GM21381 (cell line): ENCODE measurements around the gene CDK14.

Source experiments
- ATAC-seq: cut with Tn5 transposase; IDR thresholded peaks from one replicate; pipeline ENCODE4 v1.9.1; 2021; ENCODE audit warnings: mild to moderate bottlenecking, moderate library complexity; ENCODE audit not compliant: unreplicated experiment

Gene CDK14

GRCh38 chr7:90596671-90597562 is 796 bp downstream of the CDK14 start:
- peak; percentile 21 for ATAC-seq

GRCh38 chr7:90597563-90598253 is 1.6 kb downstream of the CDK14 start:
- ATAC-seq, result no peak

- ATAC-seq, result no peak
These were observed 2.9 kb downstream of the CDK14 start for GRCh38 chr7:90599038-90599437.

- ATAC-seq, result no peak
These were observed 3.9 kb downstream of the CDK14 start for GRCh38 chr7:90599892-90600555.

- no peak for ATAC-seq
These were observed 6.2 kb downstream of the CDK14 start for GRCh38 chr7:90602303-90602702.

GRCh38 chr7:90603346-90603745 is 7.2 kb downstream of the CDK14 start:
- no peak for ATAC-seq

- ATAC-seq, result no peak
These were observed 8.3 kb downstream of the CDK14 start for GRCh38 chr7:90604383-90604782.

GRCh38 chr7:90605055-90605454 is 8.9 kb downstream of the CDK14 start:
- no peak for ATAC-seq

GRCh38 chr7:90607196-90607595 is 11.1 kb downstream of the CDK14 start:
- ATAC-seq, result no peak

GRCh38 chr7:90610105-90610504 is 14.0 kb downstream of the CDK14 start:
- no peak for ATAC-seq

- ATAC-seq, result no peak
These were observed 15.0 kb downstream of the CDK14 start for GRCh38 chr7:90611115-90611514.

- ATAC-seq, result peak; percentile 93
These were observed 17.0 kb downstream of the CDK14 start for GRCh38 chr7:90613088-90613498.

- no peak for ATAC-seq
These were observed 21.3 kb downstream of the CDK14 start for GRCh38 chr7:90617442-90617841.

GRCh38 chr7:90618876-90619275 is 22.8 kb downstream of the CDK14 start:
- no peak for ATAC-seq

GRCh38 chr7:90621125-90621746 is 25.1 kb downstream of the CDK14 start:
- peak; percentile 50 for ATAC-seq

- ATAC-seq, result no peak
These were observed 25.6 kb downstream of the CDK14 start for GRCh38 chr7:90621747-90622140.

- ATAC-seq, result no peak
These were observed 26.5 kb downstream of the CDK14 start for GRCh38 chr7:90622670-90623069.

GRCh38 chr7:90624225-90624911 is 28.2 kb downstream of the CDK14 start:
- no peak for ATAC-seq

- ATAC-seq, result no peak
These were observed 28.9 kb downstream of the CDK14 start for GRCh38 chr7:90625051-90625450.

GRCh38 chr7:90625562-90625961 is 29.4 kb downstream of the CDK14 start:
- no peak for ATAC-seq

GRCh38 chr7:90626013-90626412 is 29.9 kb downstream of the CDK14 start:
- no peak for ATAC-seq
